ENCODE results near the gene MYO5C. TPM values are rescaled to one million over a fixed set of nuclear protein-coding genes. Genes with fewer than 3 reads are reported as not detected.

Gene MYO5C
- total and polyA plus RNA-seq, 10 of the 15 experiments (the other 5 are each of a cell fraction or from before 2014, with no cell fraction given): 0.29 to 1.3 (median 0.75) TPM

GRCh38 chr15:52281085-52282035, 14.2 kb downstream of the MYO5C start:
- ATAC-seq (no peak), FAIRE-seq (no peak), DNase-seq (ENCODE audit: low read depth, low spot score) (no peak)
- no peak overlapping the region for H3K4me3 ChIP-seq
- no peak overlapping the region for H2AFZ ChIP-seq (ENCODE audit: control insufficient read depth, low read depth, low read length)
- RAD21 ChIA-PET (ENCODE audit: unreplicated experiment): no interaction called here
- SMC1A ChIA-PET (ENCODE audit: uncharacterized antibody, unreplicated experiment): interaction anchor here (1.0 kb wide), 1 partner anchor 19 kb away, joined by 3 read pairs; no protein-coding TSS in a partner anchor
- H3K9ac ChIP-seq (ENCODE audit: control insufficient read depth, insufficient read depth, low read length): no peak overlapping the region
- 67% methylated on average over 10 of the region's 10 CpGs for WGBS (ENCODE audit: insufficient coverage, insufficient replicate concordance, low lambda C conversion rate, missing lambda C conversion rate)
- no peak for TF ChIP-seq STAT1 (conservative IDR thresholded peaks at IDR 0.05)
- no peak for TF ChIP-seq POU2F2 (IDR thresholded peaks at IDR 0.05; ENCODE audit: borderline replicate concordance, low read depth, low read length)
- TF ChIP-seq POLR2AphosphoS2 (IDR thresholded peaks at IDR 0.05; ENCODE audit: low read depth, low read length): no peak
- no peak for TF ChIP-seq E4F1 (IDR thresholded peaks at IDR 0.05; ENCODE audit: borderline replicate concordance, partially characterized antibody)
- no peak for TF ChIP-seq RAD21 (IDR thresholded peaks at IDR 0.05; ENCODE audit: insufficient read depth, low read depth, low read length)
- no peak for TF ChIP-seq SUZ12 (IDR thresholded peaks at IDR 0.05; ENCODE audit: unreplicated experiment)
- no peak for TF ChIP-seq KAT2A (conservative IDR thresholded peaks at IDR 0.05; ENCODE audit: control insufficient read depth, low read depth, low read length)
- TF ChIP-seq BRCA1 (IDR thresholded peaks at IDR 0.05; ENCODE audit: low read depth, low read length): no peak
- no peak for TF ChIP-seq RBBP5 (conservative IDR thresholded peaks at IDR 0.05)
- TF ChIP-seq IKZF1 (conservative IDR thresholded peaks at IDR 0.05): no peak
- no peak for TF ChIP-seq ZNF207 (IDR thresholded peaks at IDR 0.05; ENCODE audit: borderline replicate concordance)
- TF ChIP-seq MTA3 (IDR thresholded peaks at IDR 0.05; ENCODE audit: borderline replicate concordance, low read length): no peak
- no peak for TF ChIP-seq JUNB (IDR thresholded peaks at IDR 0.05)
- no peak for TF ChIP-seq EGR1 (IDR thresholded peaks at IDR 0.05; ENCODE audit: borderline replicate concordance in 1 of 2, low read depth in 2 of 2, low read length in 2 of 2)
- no peak for TF ChIP-seq MYB (IDR thresholded peaks at IDR 0.05; ENCODE audit: borderline replicate concordance, low read depth, low read length)
- no peak for TF ChIP-seq ATF2 (IDR thresholded peaks at IDR 0.05; ENCODE audit: low read length)
- TF ChIP-seq RB1 (IDR thresholded peaks at IDR 0.05; ENCODE audit: borderline replicate concordance): no peak
- TF ChIP-seq CHD1 (IDR thresholded peaks at IDR 0.05; ENCODE audit: low read depth, low read length): no peak
- TF ChIP-seq DPF2 (IDR thresholded peaks at IDR 0.05): no peak
- no peak for TF ChIP-seq USF2 (IDR thresholded peaks at IDR 0.05; ENCODE audit: borderline replicate concordance, low read depth, low read length)
- POLR2A ChIA-PET: no interaction called here
- H4K20me1 ChIP-seq (ENCODE audit: control insufficient read depth, insufficient read depth): no peaks in the 10 kb centered on the region
- H3K4me2 ChIP-seq (ENCODE audit: control insufficient read depth, insufficient read depth): no peak overlapping the region
- no peaks in the 10 kb centered on the region for H3K4me1 ChIP-seq (ENCODE audit: control insufficient read depth, insufficient read depth, low read length)
- no peaks in the 10 kb centered on the region for H3K79me2 ChIP-seq (ENCODE audit: control insufficient read depth, insufficient read depth, low read length)
- no peak overlapping the region for H3K27ac ChIP-seq (ENCODE audit: control insufficient read depth, insufficient read depth)
- CTCF ChIA-PET: interaction anchor here (1.0 kb wide), 1 partner anchor 54 kb away, joined by 3 read pairs; no protein-coding TSS in a partner anchor
- intact Hi-C loops (cut with micrococcal nuclease; ENCODE audit: unreplicated experiment) (no loop called here), in situ Hi-C loops (cut with MboI) (no loop called here)
- no peaks in the 10 kb centered on the region for H3K36me3 ChIP-seq (ENCODE audit: control insufficient read depth in 2 of 2, insufficient read depth in 2 of 2, low read length in 1 of 2)
- H3K27me3 ChIP-seq (replicated peaks in 1 of 2; ENCODE audit: control insufficient read depth in 2 of 2, insufficient read depth in 2 of 2, low read length in 1 of 2): no peaks in the 10 kb centered on the region
- no TSS peak for BruUV-seq (replicated peaks)
- H3K9me3 ChIP-seq (replicated peaks; ENCODE audit: control insufficient read depth, insufficient read depth, low read length): no peaks in the 10 kb centered on the region

Measured in GM12878 (cell line).